GM12878 (cell line): Measurements from ENCODE around the gene ADGRL2. TPM values are rescaled to one million over a fixed set of nuclear protein-coding genes. Genes with fewer than 3 reads are reported as not detected.

ENCODE experiments used
- ATAC-seq: fragments of 200-7000 bp; cut with Tn5 transposase; 3 replicates; pipeline ENCODE4 v1.9.1; 2020; ENCODE audit warnings: mild to moderate bottlenecking, moderate library complexity
- BruUV-seq: library from RNA; stranded (reverse); fragments of 400-500 nt; replicated peaks from 2 replicates; lab custom pipeline; 2021; lab: Mats Ljungman, UMichigan
- CTCF ChIA-PET: fragments of 300-600 bp; sonication (Branson Sonifier 250); formaldehyde crosslinking; extraction: SDS; loops from one replicate; lab custom pipeline; 2021; ENCODE audit warnings: inconsistent platforms; lab: Yijun Ruan, JAX
- POLR2A ChIA-PET: fragments of 350-600 bp; formaldehyde crosslinking; extraction: SDS; loops from one replicate; lab custom pipeline; 2021; ENCODE audit warnings: inconsistent platforms; lab: Charles Lee
- RAD21 ChIA-PET: fragments of 300-600 bp; sonication (Branson Sonifier 250); formaldehyde crosslinking; loops from one replicate; lab custom pipeline; 2023; ENCODE audit warnings: antibody characterized with exemption; ENCODE audit not compliant: unreplicated experiment; lab: Charles Lee
- SMC1A ChIA-PET: fragments of 300-600 bp; sonication (Branson Sonifier 250); formaldehyde crosslinking; loops from one replicate; lab custom pipeline; 2023; ENCODE audit not compliant: unreplicated experiment, uncharacterized antibody; lab: Charles Lee
- DNase-seq: peaks from one replicate; pipeline ENCODE4 v3.0.0-alpha.2; 2011; ENCODE audit warnings: low read depth, low spot score
- FAIRE-seq: peaks from 3 replicates; lab custom pipeline; 2011; peaks lifted over from hg19 to GRCh38; lab: Jason Lieb, UNC
- H2AFZ ChIP-seq: 2 replicates; pipeline ENCODE4 v1.6.0; 2011; ENCODE audit warnings: low read depth, low read length, control low read depth; ENCODE audit not compliant: control insufficient read depth
- H3K27ac ChIP-seq: 2 replicates; pipeline ENCODE4 v1.5.1; 2011; ENCODE audit warnings: control low read depth; ENCODE audit not compliant: control insufficient read depth, insufficient read depth
- H3K27me3 ChIP-seq, 2 experiments: replicated peaks in 1 of 2; 2 replicates each; pipeline versions ENCODE4 v1.6.0 to v1.6.1; 2011; ENCODE audit warnings: low read length in 1 of 2; ENCODE audit not compliant: control insufficient read depth in 2 of 2, insufficient read depth in 2 of 2
- H3K36me3 ChIP-seq, 2 experiments: 2 replicates each; pipeline ENCODE4 v1.5.1; 2011; ENCODE audit warnings: low read length in 1 of 2; ENCODE audit not compliant: control insufficient read depth in 2 of 2, insufficient read depth in 2 of 2
- H3K4me1 ChIP-seq: 2 replicates; pipeline ENCODE4 v1.6.1; 2011; ENCODE audit warnings: mild to moderate bottlenecking, low read length, moderate library complexity, mixed read lengths; ENCODE audit not compliant: control insufficient read depth, insufficient read depth
- H3K4me2 ChIP-seq: 2 replicates; pipeline ENCODE4 v1.6.0; 2011; ENCODE audit warnings: control low read depth; ENCODE audit not compliant: control insufficient read depth, insufficient read depth
- H3K4me3 ChIP-seq: fragments of 200-600 bp; sonication (generic); 2 replicates; pipeline ENCODE4 v1.5.1; 2016
- H3K79me2 ChIP-seq: 2 replicates; pipeline ENCODE4 v1.6.0; 2011; ENCODE audit warnings: low read length; ENCODE audit not compliant: control insufficient read depth, insufficient read depth
- H3K9ac ChIP-seq: 2 replicates; pipeline ENCODE4 v1.8.0; 2011; ENCODE audit warnings: low read length, control low read depth, mixed read lengths; ENCODE audit not compliant: control insufficient read depth, insufficient read depth
- H3K9me3 ChIP-seq: replicated peaks from 3 replicates; pipeline ENCODE4 v1.5.1; 2011; ENCODE audit warnings: mild to moderate bottlenecking, low read length; ENCODE audit not compliant: control insufficient read depth, insufficient read depth
- H4K20me1 ChIP-seq: 2 replicates; pipeline ENCODE4 v1.6.0; 2011; ENCODE audit not compliant: control insufficient read depth, insufficient read depth
- RBBP5 ChIP-seq: fragments of 200-600 bp; sonication (generic); conservative IDR thresholded peaks from 2 replicates; pipeline ENCODE4 v1.6.1; 2016
- TCF7 ChIP-seq: IDR thresholded peaks from 2 replicates; pipeline ENCODE4 v1.6.1; 2014; ENCODE audit warnings: antibody characterized with exemption, borderline replicate concordance
- YBX1 ChIP-seq: fragments of 450-650 bp; IDR thresholded peaks from 2 replicates; pipeline ENCODE4 v1.6.1; 2016; ENCODE audit warnings: antibody characterized with exemption
- WGBS: methylation state at CpG from one replicate; pipeline ENCODE4 v1.1.6; 2016; ENCODE audit warnings: low lambda C conversion rate; ENCODE audit not compliant: insufficient replicate concordance, insufficient coverage; ENCODE audit errors: missing lambda C conversion rate; 5-methylcytosine and 5-hydroxymethylcytosine counted together
- in situ Hi-C: fragments of 300-500 bp; cut with MboI; formaldehyde crosslinking; loops from 9 replicates; pipeline ENCODE4 v1.14.3; 2018; ENCODE audit warnings: mixed read lengths
- intact Hi-C: fragments of 100-400 bp; cut with micrococcal nuclease; formaldehyde crosslinking; loops from one replicate; pipeline ENCODE4 v1.14.2; 2022; ENCODE audit not compliant: unreplicated experiment
- polyA plus RNA-seq, 11 experiments: library from polyadenylated mRNA; depleted of rRNA in 4 of 11; unstranded in 6 of 11; stranded (reverse) in 5 of 11; fragments of >200 nt; fragmentation: Nextera tagmentation in 4 of 11; fragmentation: Illumina TruSeq in 1 of 11; extraction: Ambion mirVana in 4 of 11; extraction: Trizol in 1 of 11; gene quantifications; 1 replicate in 1 of 11; 2 replicates in 10 of 11; pipeline versions ENCODE4 v1.2.1 to v1.2.3, GENCODE V29; 2011 to 2016; ENCODE audit warnings: inconsistent platforms in 2 of 11, missing spikeins in 2 of 11, low read depth in 1 of 11
- total RNA-seq, 4 experiments: library from RNA; depleted of rRNA in 3 of 4; stranded (reverse); fragments of >200 nt in 3 of 4; fragmentation: Illumina TruSeq in 1 of 4; extraction: Trizol in 1 of 4; gene quantifications; 2 replicates each; pipeline versions ENCODE4 v1.2.1 to v1.2.3, GENCODE V29; 2013 to 2021
- TF ChIP-seq, protein P1 (sequence below): fragments of 450-650 bp; IDR thresholded peaks from 2 replicates; pipeline ENCODE4 v1.6.1; 2017; ENCODE audit warnings: mild to moderate bottlenecking, low read depth, inconsistent platforms; ENCODE audit not compliant: poor library complexity, severe bottlenecking
- TF ChIP-seq, protein P2 (sequence below): fragments of 450-650 bp; IDR thresholded peaks from 2 replicates; pipeline ENCODE4 v1.6.1; 2016; ENCODE audit warnings: mild to moderate bottlenecking
- TF ChIP-seq, protein P3 (sequence below): fragments of 150-350 bp; IDR thresholded peaks from 2 replicates; pipeline ENCODE4 v1.6.1; 2014; ENCODE audit warnings: mild to moderate bottlenecking, low read depth, low read length
- TF ChIP-seq, protein P4 (sequence below): fragments of 150-350 bp; IDR thresholded peaks from 2 replicates; pipeline ENCODE4 v1.6.1; 2016; ENCODE audit warnings: low read depth, low read length

The ADGRL2 gene
- total and polyA plus RNA-seq, 10 of the 15 experiments (the other 5 are each of a cell fraction or from before 2014, with no cell fraction given): 0.03 to 13.6 (median 0.21) TPM

DNA sequence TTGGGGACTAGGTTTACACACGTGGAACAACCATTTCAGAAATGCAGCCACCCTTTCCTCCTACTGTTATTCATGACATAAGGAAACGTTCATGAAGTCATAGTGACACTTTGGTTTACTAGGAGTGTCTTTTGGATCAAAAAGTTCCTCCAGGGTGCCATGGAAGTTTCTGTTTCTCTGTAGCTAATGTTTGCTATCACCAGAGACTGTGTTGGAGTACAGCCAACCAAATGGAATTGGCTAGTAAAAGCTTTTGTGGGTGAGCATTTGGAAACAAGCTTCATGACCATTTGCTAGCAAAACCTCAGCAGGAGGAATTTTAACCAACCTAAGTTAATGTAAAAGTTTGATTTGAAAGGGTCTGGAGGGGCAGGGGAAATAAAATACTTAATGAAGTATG, 43.9 kb upstream of the ADGRL2 start:
- TF ChIP-seq, protein P1, sequence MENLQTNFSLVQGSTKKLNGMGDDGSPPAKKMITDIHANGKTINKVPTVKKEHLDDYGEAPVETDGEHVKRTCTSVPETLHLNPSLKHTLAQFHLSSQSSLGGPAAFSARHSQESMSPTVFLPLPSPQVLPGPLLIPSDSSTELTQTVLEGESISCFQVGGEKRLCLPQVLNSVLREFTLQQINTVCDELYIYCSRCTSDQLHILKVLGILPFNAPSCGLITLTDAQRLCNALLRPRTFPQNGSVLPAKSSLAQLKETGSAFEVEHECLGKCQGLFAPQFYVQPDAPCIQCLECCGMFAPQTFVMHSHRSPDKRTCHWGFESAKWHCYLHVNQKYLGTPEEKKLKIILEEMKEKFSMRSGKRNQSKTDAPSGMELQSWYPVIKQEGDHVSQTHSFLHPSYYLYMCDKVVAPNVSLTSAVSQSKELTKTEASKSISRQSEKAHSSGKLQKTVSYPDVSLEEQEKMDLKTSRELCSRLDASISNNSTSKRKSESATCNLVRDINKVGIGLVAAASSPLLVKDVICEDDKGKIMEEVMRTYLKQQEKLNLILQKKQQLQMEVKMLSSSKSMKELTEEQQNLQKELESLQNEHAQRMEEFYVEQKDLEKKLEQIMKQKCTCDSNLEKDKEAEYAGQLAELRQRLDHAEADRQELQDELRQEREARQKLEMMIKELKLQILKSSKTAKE: no peak
- TF ChIP-seq YBX1: no peak
- TF ChIP-seq TCF7: no peak
- no peak for TF ChIP-seq RBBP5
- TF ChIP-seq, protein P2, sequence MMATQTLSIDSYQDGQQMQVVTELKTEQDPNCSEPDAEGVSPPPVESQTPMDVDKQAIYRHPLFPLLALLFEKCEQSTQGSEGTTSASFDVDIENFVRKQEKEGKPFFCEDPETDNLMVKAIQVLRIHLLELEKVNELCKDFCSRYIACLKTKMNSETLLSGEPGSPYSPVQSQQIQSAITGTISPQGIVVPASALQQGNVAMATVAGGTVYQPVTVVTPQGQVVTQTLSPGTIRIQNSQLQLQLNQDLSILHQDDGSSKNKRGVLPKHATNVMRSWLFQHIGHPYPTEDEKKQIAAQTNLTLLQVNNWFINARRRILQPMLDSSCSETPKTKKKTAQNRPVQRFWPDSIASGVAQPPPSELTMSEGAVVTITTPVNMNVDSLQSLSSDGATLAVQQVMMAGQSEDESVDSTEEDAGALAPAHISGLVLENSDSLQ: no peak
- TF ChIP-seq, protein P3, sequence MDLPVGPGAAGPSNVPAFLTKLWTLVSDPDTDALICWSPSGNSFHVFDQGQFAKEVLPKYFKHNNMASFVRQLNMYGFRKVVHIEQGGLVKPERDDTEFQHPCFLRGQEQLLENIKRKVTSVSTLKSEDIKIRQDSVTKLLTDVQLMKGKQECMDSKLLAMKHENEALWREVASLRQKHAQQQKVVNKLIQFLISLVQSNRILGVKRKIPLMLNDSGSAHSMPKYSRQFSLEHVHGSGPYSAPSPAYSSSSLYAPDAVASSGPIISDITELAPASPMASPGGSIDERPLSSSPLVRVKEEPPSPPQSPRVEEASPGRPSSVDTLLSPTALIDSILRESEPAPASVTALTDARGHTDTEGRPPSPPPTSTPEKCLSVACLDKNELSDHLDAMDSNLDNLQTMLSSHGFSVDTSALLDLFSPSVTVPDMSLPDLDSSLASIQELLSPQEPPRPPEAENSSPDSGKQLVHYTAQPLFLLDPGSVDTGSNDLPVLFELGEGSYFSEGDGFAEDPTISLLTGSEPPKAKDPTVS: no peak
- TF ChIP-seq, protein P4, sequence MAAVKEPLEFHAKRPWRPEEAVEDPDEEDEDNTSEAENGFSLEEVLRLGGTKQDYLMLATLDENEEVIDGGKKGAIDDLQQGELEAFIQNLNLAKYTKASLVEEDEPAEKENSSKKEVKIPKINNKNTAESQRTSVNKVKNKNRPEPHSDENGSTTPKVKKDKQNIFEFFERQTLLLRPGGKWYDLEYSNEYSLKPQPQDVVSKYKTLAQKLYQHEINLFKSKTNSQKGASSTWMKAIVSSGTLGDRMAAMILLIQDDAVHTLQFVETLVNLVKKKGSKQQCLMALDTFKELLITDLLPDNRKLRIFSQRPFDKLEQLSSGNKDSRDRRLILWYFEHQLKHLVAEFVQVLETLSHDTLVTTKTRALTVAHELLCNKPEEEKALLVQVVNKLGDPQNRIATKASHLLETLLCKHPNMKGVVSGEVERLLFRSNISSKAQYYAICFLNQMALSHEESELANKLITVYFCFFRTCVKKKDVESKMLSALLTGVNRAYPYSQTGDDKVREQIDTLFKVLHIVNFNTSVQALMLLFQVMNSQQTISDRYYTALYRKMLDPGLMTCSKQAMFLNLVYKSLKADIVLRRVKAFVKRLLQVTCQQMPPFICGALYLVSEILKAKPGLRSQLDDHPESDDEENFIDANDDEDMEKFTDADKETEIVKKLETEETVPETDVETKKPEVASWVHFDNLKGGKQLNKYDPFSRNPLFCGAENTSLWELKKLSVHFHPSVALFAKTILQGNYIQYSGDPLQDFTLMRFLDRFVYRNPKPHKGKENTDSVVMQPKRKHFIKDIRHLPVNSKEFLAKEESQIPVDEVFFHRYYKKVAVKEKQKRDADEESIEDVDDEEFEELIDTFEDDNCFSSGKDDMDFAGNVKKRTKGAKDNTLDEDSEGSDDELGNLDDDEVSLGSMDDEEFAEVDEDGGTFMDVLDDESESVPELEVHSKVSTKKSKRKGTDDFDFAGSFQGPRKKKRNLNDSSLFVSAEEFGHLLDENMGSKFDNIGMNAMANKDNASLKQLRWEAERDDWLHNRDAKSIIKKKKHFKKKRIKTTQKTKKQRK: no peak
- BruUV-seq: no TSS peak
- RAD21 ChIA-PET: interaction anchor here (1.0 to 8.9 kb wide), 4 partner anchors 150 to 206 kb away, joined by 3 to 296 read pairs (median 4); no protein-coding TSS in a partner anchor
- no peaks in the 10 kb centered on the region for H4K20me1 ChIP-seq
- H3K4me1 ChIP-seq: no peaks in the 10 kb centered on the region
- H3K4me3 ChIP-seq: no peak overlapping the region
- FAIRE-seq (no peak), DNase-seq (no peak), ATAC-seq (no peak)
- WGBS: 0% methylated on average over 2 of the region's 2 CpGs
- no peak overlapping the region for H3K4me2 ChIP-seq
- no peaks in the 10 kb centered on the region for H3K27me3 ChIP-seq
- no peak overlapping the region for H3K9ac ChIP-seq
- no peaks in the 10 kb centered on the region for H3K36me3 ChIP-seq
- in situ Hi-C loops (no loop called here), intact Hi-C loops (no loop called here)
- H3K27ac ChIP-seq: no peak overlapping the region
- no peak overlapping the region for H2AFZ ChIP-seq
- H3K79me2 ChIP-seq: no peaks in the 10 kb centered on the region
- POLR2A ChIA-PET: interaction anchor here (0.6 kb wide), 1 partner anchor 10 kb away, joined by 4 read pairs; no protein-coding TSS in a partner anchor
- CTCF ChIA-PET: interaction anchor here (12.1 kb wide), 1 partner anchor 206 kb away, joined by 340 read pairs; no protein-coding TSS in a partner anchor
- SMC1A ChIA-PET: interaction anchor here (0.5 to 12.9 kb wide), 10 partner anchors 11 to 274 kb away, joined by 3 to 407 read pairs (median 4); no protein-coding TSS in a partner anchor
- no peaks in the 10 kb centered on the region for H3K9me3 ChIP-seq
